ENCODE measurements around the gene PHF2.

PHF2 gene

DNA sequence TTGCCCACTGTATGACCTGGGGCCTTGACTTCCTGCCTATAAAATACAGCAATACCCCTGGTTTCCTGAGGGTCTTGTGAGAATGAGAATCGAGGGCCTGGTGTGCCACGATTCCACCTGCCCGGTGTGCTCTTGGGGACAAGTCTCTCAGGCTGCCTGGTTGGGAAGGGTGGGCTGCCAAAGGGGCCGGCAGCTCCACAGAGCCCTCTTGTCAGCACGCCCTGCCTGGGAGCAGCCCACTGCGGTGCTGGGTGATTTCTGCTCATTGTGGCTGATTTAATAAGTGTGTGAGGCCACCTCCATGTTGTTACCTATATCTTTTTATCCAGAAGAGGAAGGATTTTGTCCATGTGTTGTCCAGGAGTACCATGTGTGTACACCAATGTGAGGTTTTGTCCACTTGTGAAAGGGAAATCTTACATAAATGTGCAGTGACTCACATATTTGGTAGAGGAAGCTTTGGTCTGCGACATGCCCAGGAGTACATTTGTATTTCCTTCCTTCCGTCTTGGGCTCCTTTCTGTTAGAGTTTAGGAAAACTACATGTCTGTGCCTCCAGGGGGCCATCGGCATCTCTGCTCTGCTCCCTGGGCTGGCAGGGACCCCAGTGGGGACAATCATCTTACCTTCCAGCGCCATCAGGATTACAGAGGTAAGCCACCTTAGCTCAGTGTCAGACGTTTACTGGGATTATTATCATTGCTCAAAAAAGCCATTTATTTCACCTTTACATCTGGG lies 108.6 kb downstream of the PHF2 start:
- TF ChIP-seq, protein P1, sequence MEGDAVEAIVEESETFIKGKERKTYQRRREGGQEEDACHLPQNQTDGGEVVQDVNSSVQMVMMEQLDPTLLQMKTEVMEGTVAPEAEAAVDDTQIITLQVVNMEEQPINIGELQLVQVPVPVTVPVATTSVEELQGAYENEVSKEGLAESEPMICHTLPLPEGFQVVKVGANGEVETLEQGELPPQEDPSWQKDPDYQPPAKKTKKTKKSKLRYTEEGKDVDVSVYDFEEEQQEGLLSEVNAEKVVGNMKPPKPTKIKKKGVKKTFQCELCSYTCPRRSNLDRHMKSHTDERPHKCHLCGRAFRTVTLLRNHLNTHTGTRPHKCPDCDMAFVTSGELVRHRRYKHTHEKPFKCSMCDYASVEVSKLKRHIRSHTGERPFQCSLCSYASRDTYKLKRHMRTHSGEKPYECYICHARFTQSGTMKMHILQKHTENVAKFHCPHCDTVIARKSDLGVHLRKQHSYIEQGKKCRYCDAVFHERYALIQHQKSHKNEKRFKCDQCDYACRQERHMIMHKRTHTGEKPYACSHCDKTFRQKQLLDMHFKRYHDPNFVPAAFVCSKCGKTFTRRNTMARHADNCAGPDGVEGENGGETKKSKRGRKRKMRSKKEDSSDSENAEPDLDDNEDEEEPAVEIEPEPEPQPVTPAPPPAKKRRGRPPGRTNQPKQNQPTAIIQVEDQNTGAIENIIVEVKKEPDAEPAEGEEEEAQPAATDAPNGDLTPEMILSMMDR (IDR thresholded peaks at IDR 0.05; ENCODE audit: insufficient read depth, missing control alignments), result no peak
- DNase-seq (ENCODE audit: insufficient read length, low spot score) (no peak), FAIRE-seq (no peak)

DNA sequence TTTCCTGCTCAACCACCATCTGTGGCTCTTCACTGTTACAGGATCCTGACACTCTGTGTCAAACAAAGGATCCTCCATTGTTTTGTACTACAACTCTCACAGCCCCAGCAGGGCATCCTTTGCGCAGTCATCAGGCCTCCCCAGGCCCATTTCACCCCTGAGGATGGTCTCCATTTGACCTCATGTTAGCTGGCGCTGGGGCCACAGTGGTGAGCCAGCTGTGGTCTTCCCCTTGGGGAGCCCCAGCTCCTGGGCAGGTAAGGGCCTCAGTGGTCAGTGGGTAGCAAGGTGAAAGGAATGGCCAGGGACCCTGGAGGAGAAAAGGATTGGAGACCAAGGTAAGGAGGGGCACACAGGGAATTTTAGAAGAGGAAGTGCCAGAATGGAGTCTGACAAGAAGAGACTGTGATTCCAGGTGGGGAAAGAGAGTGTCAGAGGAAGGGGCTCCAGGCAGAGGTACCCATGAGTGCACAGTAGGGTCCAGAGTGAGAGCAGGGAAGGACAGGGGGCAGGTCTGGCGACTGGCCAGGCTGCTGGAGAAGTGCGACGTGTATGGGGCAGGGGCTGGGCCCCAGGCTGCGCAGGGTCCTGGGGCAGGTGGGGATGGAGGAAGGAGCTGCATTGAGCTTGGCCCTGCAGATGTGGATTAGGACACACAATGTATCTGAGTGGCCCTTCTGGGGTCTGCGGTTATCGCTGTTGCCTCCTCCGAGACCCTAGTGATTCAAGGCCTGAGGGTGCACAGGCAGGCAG lies 109.9 kb downstream of the PHF2 start:
- TF ChIP-seq, protein P1 (IDR thresholded peaks at IDR 0.05; ENCODE audit: insufficient read depth, missing control alignments), result no peak
- DNase-seq (ENCODE audit: insufficient read length, low spot score), result no peak
- FAIRE-seq, result no peak

DNA sequence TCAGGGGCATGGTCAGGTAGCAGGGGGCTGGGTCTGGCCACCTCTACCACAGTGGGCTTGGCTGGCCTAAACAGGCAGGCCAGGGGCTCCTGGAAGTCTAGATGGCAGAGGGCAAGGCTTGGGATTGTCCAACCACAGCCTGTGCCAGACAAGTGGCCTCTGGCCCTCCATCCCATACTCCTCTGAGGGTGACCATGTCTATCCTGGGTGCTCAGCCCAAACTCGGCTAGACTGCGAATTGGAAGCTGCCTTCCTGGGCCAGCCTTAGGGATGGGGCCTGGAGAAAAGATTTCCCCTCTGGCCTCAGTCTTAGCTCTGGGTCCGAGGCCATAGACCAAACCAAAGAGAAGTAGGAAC lies 110.5 kb downstream of the PHF2 start:
- no peak for FAIRE-seq
- TF ChIP-seq, protein P1 (IDR thresholded peaks at IDR 0.05; ENCODE audit: insufficient read depth, missing control alignments), result no peak
- no peak for DNase-seq (ENCODE audit: insufficient read length, low spot score)

DNA sequence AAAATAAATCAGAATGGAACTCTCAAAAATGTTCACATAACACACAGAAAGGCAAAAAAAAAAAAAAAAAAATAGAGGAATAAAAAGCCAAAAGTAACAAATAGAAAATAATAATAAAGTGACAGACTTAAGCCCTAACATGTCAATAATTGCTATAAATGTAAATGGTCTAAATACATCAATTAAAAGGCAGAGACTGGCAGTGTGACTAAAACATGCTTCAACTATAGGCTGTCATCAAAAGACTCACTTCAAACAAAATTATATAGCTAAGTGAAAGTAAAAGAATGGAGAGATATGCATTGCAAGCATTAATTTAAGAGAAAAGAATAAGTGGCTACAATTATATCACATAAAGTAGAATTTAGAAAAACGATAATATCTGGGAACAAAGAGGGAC lies 114.2 kb downstream of the PHF2 start:
- no peak for DNase-seq (ENCODE audit: insufficient read length, low spot score)
- TF ChIP-seq, protein P1 (IDR thresholded peaks at IDR 0.05; ENCODE audit: insufficient read depth, missing control alignments), result no peak
- FAIRE-seq, result no peak

DNA sequence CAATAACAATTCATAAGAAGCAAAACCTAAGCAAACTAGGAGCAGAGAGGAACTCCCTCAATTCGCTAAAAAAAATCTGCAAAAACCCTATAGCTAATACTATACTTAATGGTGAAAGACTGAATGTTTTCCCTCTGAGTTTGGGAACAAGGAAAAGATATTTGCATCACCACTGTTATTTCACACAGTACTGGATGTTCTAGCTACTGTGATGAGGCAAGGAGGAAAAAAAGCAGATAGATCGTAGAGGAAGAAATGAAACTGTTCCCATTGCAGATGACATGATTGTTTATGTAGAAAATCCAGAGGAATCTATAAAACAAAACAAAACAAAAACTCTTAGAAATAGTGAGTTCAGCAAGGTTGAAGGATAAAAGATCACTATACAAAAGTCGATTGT lies 116.7 kb downstream of the PHF2 start:
- TF ChIP-seq, protein P1 (IDR thresholded peaks at IDR 0.05; ENCODE audit: insufficient read depth, missing control alignments), result no peak
- FAIRE-seq (no peak), DNase-seq (ENCODE audit: insufficient read length, low spot score) (no peak)

DNA sequence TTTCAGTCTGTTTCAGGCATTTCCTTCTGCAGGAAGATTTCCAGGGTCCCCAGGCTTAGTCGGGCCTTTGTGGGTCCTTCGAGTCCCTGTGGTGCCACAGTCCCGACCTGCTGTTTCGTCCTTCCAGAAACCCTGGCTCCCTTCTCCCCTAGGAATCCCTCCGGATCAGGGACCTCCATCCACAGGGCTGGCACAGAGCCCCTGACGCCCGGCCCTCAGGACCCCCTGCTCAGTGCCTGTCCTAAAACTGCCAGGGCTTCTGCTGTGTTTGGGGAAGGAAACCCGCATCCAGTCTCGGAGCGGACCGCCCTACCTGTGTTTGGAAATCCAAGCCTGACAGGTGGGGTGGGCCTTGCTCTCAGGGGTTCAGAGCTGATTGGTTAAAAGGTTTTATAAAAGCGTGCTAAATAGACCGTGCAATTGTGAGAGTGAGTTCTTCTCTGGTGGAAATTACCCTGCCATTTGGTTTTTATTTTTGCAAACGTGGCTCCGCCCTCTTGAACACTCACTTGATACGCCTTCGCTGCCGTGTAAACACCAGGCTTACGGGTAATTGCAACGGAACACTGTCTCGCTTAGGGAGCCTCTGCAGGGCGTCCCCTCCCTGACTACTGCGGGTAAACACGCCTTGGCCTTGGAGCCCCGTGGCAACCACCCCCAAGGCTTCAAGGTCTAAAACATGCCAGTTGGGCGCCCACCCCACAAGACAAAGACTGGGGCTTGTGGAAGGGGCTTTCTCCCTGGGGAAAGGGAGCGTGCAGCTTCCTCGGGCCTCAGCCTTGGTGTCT lies 121.2 kb downstream of the PHF2 start:
- TF ChIP-seq, protein P1 (IDR thresholded peaks at IDR 0.05; ENCODE audit: insufficient read depth, missing control alignments), result no peak
- DNase-seq (ENCODE audit: insufficient read length, low spot score), result no peak
- no peak for FAIRE-seq

Measured in D721Med (cell line).